ENCODE results near the gene TMPRSS7.

TMPRSS7 gene

DNA sequence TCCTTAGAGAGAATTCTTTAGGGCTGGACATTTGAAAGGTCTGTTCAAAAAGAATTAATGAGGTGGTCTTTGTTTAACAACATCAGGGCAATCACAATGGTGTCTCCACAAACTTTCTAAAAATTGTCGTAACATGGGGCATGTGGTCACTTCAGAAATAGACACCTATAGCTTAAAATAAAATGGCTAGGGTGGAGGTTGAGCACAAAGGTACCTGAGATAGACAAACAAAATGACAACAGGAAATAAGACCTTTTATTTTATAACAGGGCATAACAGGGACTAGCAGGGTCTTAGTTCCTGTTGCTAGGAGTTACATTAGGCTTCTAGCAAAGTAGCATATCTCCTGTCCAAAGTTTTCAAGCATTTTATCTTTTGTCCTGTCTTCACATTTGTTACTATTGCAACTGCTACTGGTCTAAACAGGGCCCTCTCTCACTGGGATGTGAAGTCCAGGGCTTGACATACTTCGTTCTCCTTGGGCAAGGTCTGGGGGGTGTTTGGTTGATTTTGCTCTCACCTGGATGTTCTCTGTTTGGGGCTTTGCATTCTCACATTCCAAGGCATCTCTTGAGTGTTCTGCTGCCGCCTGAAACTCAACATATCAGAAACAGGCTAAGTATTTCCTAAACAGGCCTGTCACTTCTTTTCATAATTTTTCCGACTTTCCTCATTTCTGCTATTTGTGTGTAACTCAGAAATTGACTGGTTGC, 95.5 kb downstream of the TMPRSS7 start:
- DNase-seq, result no peak

DNA sequence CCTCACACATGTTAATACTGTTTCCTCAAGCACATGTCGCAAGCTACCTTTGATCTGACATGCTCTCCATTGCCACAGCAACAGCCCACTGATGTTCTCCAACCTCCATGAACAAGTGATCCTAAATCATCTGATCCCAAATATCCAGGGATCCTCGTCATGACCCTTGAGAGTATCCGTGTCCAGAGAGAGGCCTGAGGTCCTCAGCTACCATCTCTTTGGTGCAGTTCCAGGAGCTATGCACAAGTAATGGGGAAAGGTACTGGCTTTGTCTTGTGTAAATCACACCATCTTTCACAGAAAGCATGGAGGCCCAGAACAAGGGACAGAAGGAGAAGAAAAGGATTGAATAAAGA, 96.1 kb downstream of the TMPRSS7 start:
- no peak for DNase-seq
